H9 (cell line): Measurements from ENCODE around the gene ASTN2. TPM values are rescaled to one million over a fixed set of nuclear protein-coding genes. Genes with fewer than 3 reads are reported as not detected.
A peak's percentile ranks its signal among the peaks of the same experiment; 100 is the strongest.

Experiments used
- DNase-seq: peaks from one replicate; pipeline ENCODE4 v3.0.0-alpha.2; 2017
- H2AFZ ChIP-seq: one replicate; pipeline ENCODE4 v1.6.1; 2013; ENCODE audit warnings: mild to moderate bottlenecking, low read length, control low read depth, moderate library complexity
- H2AK5ac ChIP-seq: 2 replicates; pipeline ENCODE4 v1.6.1; 2013; ENCODE audit warnings: low read length, control low read depth, mixed read lengths; ENCODE audit not compliant: insufficient read length
- H2BK120ac ChIP-seq: one replicate; pipeline ENCODE4 v1.6.1; 2013; ENCODE audit warnings: low read depth, mild to moderate bottlenecking, low read length, control low read depth, inconsistent platforms; ENCODE audit not compliant: poor library complexity, severe bottlenecking
- H2BK12ac ChIP-seq: 2 replicates; pipeline ENCODE4 v1.6.1; 2013; ENCODE audit warnings: low read length, control low read depth, mixed read lengths, low read depth; ENCODE audit not compliant: insufficient read length
- H2BK15ac ChIP-seq: 2 replicates; pipeline ENCODE4 v1.6.1; 2013; ENCODE audit warnings: low read depth, low read length, control low read depth
- H2BK20ac ChIP-seq: one replicate; pipeline ENCODE4 v1.6.1; 2013; ENCODE audit warnings: low read depth, mild to moderate bottlenecking, low read length, control low read depth, inconsistent platforms; ENCODE audit not compliant: poor library complexity, severe bottlenecking
- H2BK5ac ChIP-seq: 2 replicates; pipeline ENCODE4 v1.6.1; 2013; ENCODE audit warnings: low read length, control low read depth, mixed read lengths; ENCODE audit not compliant: insufficient read length
- H3K14ac ChIP-seq: 2 replicates; pipeline ENCODE4 v1.6.1; 2013; ENCODE audit warnings: low read length, control low read depth; ENCODE audit not compliant: insufficient read depth
- H3K18ac ChIP-seq: 2 replicates; pipeline ENCODE4 v1.6.1; 2013; ENCODE audit warnings: low read depth, mild to moderate bottlenecking, mixed read lengths, low read length, control low read depth; ENCODE audit not compliant: insufficient read length
- H3K23ac ChIP-seq: 2 replicates; pipeline ENCODE4 v1.6.1; 2013; ENCODE audit warnings: low read length, control low read depth, mixed read lengths, low read depth; ENCODE audit not compliant: insufficient read length
- H3K23me2 ChIP-seq: 2 replicates; pipeline ENCODE4 v1.6.1; 2013; ENCODE audit warnings: low read depth, mild to moderate bottlenecking, mixed read lengths, low read length, control low read depth; ENCODE audit not compliant: insufficient read length, poor library complexity, severe bottlenecking
- H3K27ac ChIP-seq: 2 replicates; pipeline ENCODE4 v1.5.1; 2013; ENCODE audit warnings: low read length, control low read depth, mixed read lengths, low read depth; ENCODE audit not compliant: insufficient read length
- H3K27me3 ChIP-seq: 2 replicates; pipeline ENCODE4 v1.6.1; 2013; ENCODE audit warnings: low read length, control low read depth, inconsistent platforms; ENCODE audit not compliant: insufficient read depth
- H3K4ac ChIP-seq: 2 replicates; pipeline ENCODE4 v1.6.1; 2013; ENCODE audit warnings: low read depth, mild to moderate bottlenecking, control low read depth, inconsistent platforms, low read length, moderate library complexity
- H3K4me1 ChIP-seq: 2 replicates; pipeline ENCODE4 v1.6.1; 2013; ENCODE audit warnings: low read length, control low read depth, inconsistent platforms; ENCODE audit not compliant: insufficient read depth
- H3K4me2 ChIP-seq: 2 replicates; pipeline ENCODE4 v1.6.1; 2013; ENCODE audit warnings: low read length, control low read depth, mixed read lengths; ENCODE audit not compliant: insufficient read length, insufficient read depth
- H3K56ac ChIP-seq: 2 replicates; pipeline ENCODE4 v1.6.1; 2013; ENCODE audit warnings: low read depth, mild to moderate bottlenecking, mixed read lengths, low read length, control low read depth; ENCODE audit not compliant: insufficient read length
- H3K79me1 ChIP-seq: 2 replicates; pipeline ENCODE4 v1.6.1; 2013; ENCODE audit warnings: low read depth, mild to moderate bottlenecking, moderate library complexity, low read length, control low read depth, inconsistent platforms; ENCODE audit not compliant: insufficient read depth, poor library complexity, severe bottlenecking
- H3K79me2 ChIP-seq: 2 replicates; pipeline ENCODE4 v1.6.1; 2013; ENCODE audit warnings: low read length, control low read depth, inconsistent platforms; ENCODE audit not compliant: insufficient read depth
- H3K9ac ChIP-seq: 2 replicates; pipeline ENCODE4 v1.6.1; 2013; ENCODE audit warnings: low read length, control low read depth, mixed read lengths; ENCODE audit not compliant: insufficient read length; ENCODE audit errors: extremely low read depth
- H3K9me3 ChIP-seq: one replicate; pipeline ENCODE4 v1.6.1; 2013; ENCODE audit warnings: low read depth, low read length, inconsistent platforms; ENCODE audit not compliant: control insufficient read depth
- H3T11ph ChIP-seq: one replicate; pipeline ENCODE4 v1.6.1; 2013; ENCODE audit warnings: mild to moderate bottlenecking, low read length, control low read depth, inconsistent platforms
- H4K20me1 ChIP-seq: one replicate; pipeline ENCODE4 v1.6.1; 2013; ENCODE audit not compliant: control insufficient read depth, insufficient read length, insufficient read depth
- H4K5ac ChIP-seq: 2 replicates; pipeline ENCODE4 v1.6.1; 2013; ENCODE audit warnings: low read depth, mild to moderate bottlenecking, mixed read lengths, low read length, control low read depth; ENCODE audit not compliant: insufficient read length
- H4K8ac ChIP-seq: replicated peaks from 2 replicates; pipeline ENCODE4 v1.6.1; 2013; ENCODE audit warnings: low read length, control low read depth, mixed read lengths, low read depth; ENCODE audit not compliant: insufficient read length
- H4K91ac ChIP-seq: 2 replicates; pipeline ENCODE4 v1.6.1; 2013; ENCODE audit warnings: low read depth, mild to moderate bottlenecking, moderate library complexity, mixed read lengths, low read length, control low read depth; ENCODE audit not compliant: insufficient read length
- H3K27ac Mint-ChIP-seq, 3 experiments: 2 replicates in 2 of 3; 3 replicates in 1 of 3; pipeline ENCODE4 v1.8.0; 2020 to 2021; ENCODE audit warnings: mixed read lengths in 3 of 3, mild to moderate bottlenecking in 1 of 3, moderate library complexity in 1 of 3
- H3K27me3 Mint-ChIP-seq: 2 replicates; pipeline ENCODE4 v1.8.0; 2021; ENCODE audit warnings: low read depth, mild to moderate bottlenecking, moderate library complexity, mixed read lengths
- H3K36me3 Mint-ChIP-seq, 3 experiments: 2 replicates in 2 of 3; 3 replicates in 1 of 3; pipeline ENCODE4 v1.8.0; 2020 to 2021; ENCODE audit warnings: low read depth in 3 of 3, mixed read lengths in 3 of 3; ENCODE audit not compliant: insufficient read depth in 1 of 3
- H3K4me1 Mint-ChIP-seq, 2 experiments: 2 replicates each; pipeline ENCODE4 v1.8.0; 2020; ENCODE audit warnings: mixed read lengths in 2 of 2
- H3K4me3 Mint-ChIP-seq, 2 experiments: 2 replicates in 1 of 2; 3 replicates in 1 of 2; pipeline ENCODE4 v1.8.0; 2020 to 2021; ENCODE audit warnings: mild to moderate bottlenecking in 2 of 2, mixed read lengths in 2 of 2, moderate library complexity in 1 of 2
- H3K9me3 Mint-ChIP-seq, 2 experiments: 2 replicates in 1 of 2; 3 replicates in 1 of 2; pipeline ENCODE4 v1.8.0; 2020; ENCODE audit warnings: mild to moderate bottlenecking in 2 of 2, mixed read lengths in 2 of 2, moderate library complexity in 1 of 2
- CTCF ChIP-seq: fragments of 200-600 bp; sonication (generic); conservative IDR thresholded peaks from 3 replicates; pipeline ENCODE4 v1.8.0; 2021; ENCODE audit warnings: antibody characterized with exemption, mild to moderate bottlenecking
- WGBS: extraction: QIAGEN DNeasy Blood & Tissue Kit; methylation state at CpG from one replicate; pipeline ENCODE4 v1.1.7; 2013; ENCODE audit warnings: missing lambda C conversion rate, low lambda C conversion rate, mixed read lengths; ENCODE audit not compliant: insufficient read length; ENCODE audit errors: extremely low coverage; 5-methylcytosine and 5-hydroxymethylcytosine counted together
- total RNA-seq: library from RNA; stranded (reverse); gene quantifications from 2 replicates; pipeline ENCODE4 v1.2.1, GENCODE V29; 2021

The ASTN2 gene
- total RNA-seq, 1 experiment from 2014 or later, result 9.7 TPM

GRCh38 chr9:116928884-116929283 lies 486.0 kb downstream of the ASTN2 start:
- Histone ChIP-seq H2AK5ac (no peak overlapping the region), H3K79me2 (no peaks in the 10 kb centered on the region), H3K4ac (no peak overlapping the region), H4K5ac (no peak overlapping the region), H3K9ac (no peak overlapping the region), H2BK12ac (no peak overlapping the region), H3K79me1 (no peaks in the 10 kb centered on the region), H2BK120ac (no peak overlapping the region), H4K8ac (no peak overlapping the region), H3K27me3 (no peaks in the 10 kb centered on the region), H3K56ac (no peak overlapping the region), H2BK20ac (no peak overlapping the region), H3K23ac (no peak overlapping the region), H3K23me2 (no peaks in the 10 kb centered on the region), H3K27ac (peak overlapping the region; percentile 92), H3K14ac (no peak overlapping the region), H2BK5ac (no peak overlapping the region), H3K18ac (no peak overlapping the region), H2AFZ (no peak overlapping the region), H4K20me1 (no peaks in the 10 kb centered on the region), H3K4me1 (peaks cover 18% of the 10 kb centered on the region), H3T11ph (no peak overlapping the region), H3K9me3 (no peaks in the 10 kb centered on the region), H3K4me2 (peak overlapping the region; percentile 18), H2BK15ac (no peak overlapping the region), H4K91ac (no peak overlapping the region)
- H3K4me1 Mint-ChIP-seq, result peaks cover 46 to 49% of the 10 kb centered on the region in 2 experiments
- TF ChIP-seq CTCF, result no peak; the same call in 2 of the 3 replicates
- no peaks in the 10 kb centered on the region; a peak in 1 of 5 replicates for H3K9me3 Mint-ChIP-seq
- no peaks in the 10 kb centered on the region for H3K36me3 Mint-ChIP-seq
- H3K4me3 Mint-ChIP-seq, result peak overlapping the region; percentile 6 to 47; a peak in 4 of 5 replicates
- no peaks in the 10 kb centered on the region for H3K27me3 Mint-ChIP-seq
- DNase-seq, result peak; percentile 68
- peak overlapping the region; percentile 94 to 98 (median 98) for H3K27ac Mint-ChIP-seq
- no CpG with 5 or more reads among the region's 4 CpGs for WGBS
